ENCODE measurements around the gene ACHE. TPM values are rescaled to one million over a fixed set of nuclear protein-coding genes. Genes with fewer than 3 reads are reported as not detected.

Gene ACHE
- polyA plus RNA-seq, 1 of the 3 experiments (the other 2 are of a cell fraction), result 1.8 TPM

- peaks cover 65 to 82% of the 10 kb centered on the region in 2 experiments for H3K36me3 ChIP-seq (replicated peaks in 1 of 2; ENCODE audit: control insufficient read depth in 1 of 2, insufficient read depth in 2 of 2, low read length in 1 of 2)
- peaks cover 74% of the 10 kb centered on the region for H3K79me2 ChIP-seq (ENCODE audit: insufficient read depth)
Observed at GRCh38 chr7:100884736-100885439, 10.8 kb downstream of the ACHE start.

More at GRCh38 chr7:100884736-100885439, 10.8 kb downstream of the ACHE start:
- H4K20me1 ChIP-seq (ENCODE audit: insufficient read depth), result peaks cover 28% of the 10 kb centered on the region
- no peaks in the 10 kb centered on the region for H3K9me2 ChIP-seq
- H3K4me2 ChIP-seq, result no peak overlapping the region
- H3K27me3 ChIP-seq (ENCODE audit: insufficient read depth), result no peaks in the 10 kb centered on the region
- peaks cover 46% of the 10 kb centered on the region for H3F3A ChIP-seq (replicated peaks; ENCODE audit: insufficient read depth)
- H3K4me3 ChIP-seq (ENCODE audit: low read depth in 2 of 2, low read length in 1 of 2), result no peak overlapping the region
- peak; percentile 30 for DNase-seq
- no peak overlapping the region for H2AFZ ChIP-seq (ENCODE audit: low read depth)
- no peak overlapping the region for H3K27ac ChIP-seq (ENCODE audit: low read depth in 2 of 2, low read length in 1 of 2)
- H3K4me1 ChIP-seq (ENCODE audit: control insufficient read depth in 1 of 2, insufficient read depth in 2 of 2, low read depth in 1 of 2, low read length in 1 of 2), result peaks cover 4 to 27% of the 10 kb centered on the region in 2 experiments
- ChIA-PET CTCF (interaction anchor here (4.9 kb wide), 1 partner anchor 33 kb away, joined by 16 read pairs; the partner anchor contains the start of gene SLC12A9), POLR2A (interaction anchor here (5.8 kb wide), 1 partner anchor 9 kb away, joined by 126 read pairs; the partner anchor contains the start of gene SRRT)
- H3K9me3 ChIP-seq, result no peaks in the 10 kb centered on the region
- TF ChIP-seq CTCF (IDR thresholded peaks at IDR 0.05) (no peak), NRF1 (IDR thresholded peaks at IDR 0.05; ENCODE audit: low read depth, low read length) (no peak), RCOR1 (IDR thresholded peaks at IDR 0.05; ENCODE audit: low read length) (no peak), GATA2 (CRISPR knock-in tag; IDR thresholded peaks at IDR 0.05) (no peak), SMC3 (IDR thresholded peaks at IDR 0.05; ENCODE audit: low read depth, low read length) (no peak), TEAD4 (IDR thresholded peaks at IDR 0.05; ENCODE audit: borderline replicate concordance, insufficient read depth) (no peak), ELF1 (IDR thresholded peaks at IDR 0.05) (no peak), TAF1 (IDR thresholded peaks at IDR 0.05; ENCODE audit: borderline replicate concordance, low read depth, low read length) (no peak), USF1 (IDR thresholded peaks at IDR 0.05; ENCODE audit: borderline replicate concordance, low read depth) (no peak), MXI1 (IDR thresholded peaks at IDR 0.05; ENCODE audit: low read depth, low read length) (no peak), RAD21 (IDR thresholded peaks at IDR 0.05; ENCODE audit: low read length) (no peak), GABPA (IDR thresholded peaks at IDR 0.05; ENCODE audit: low read depth) (no peak), MEF2A (IDR thresholded peaks at IDR 0.05; ENCODE audit: borderline replicate concordance, low read depth) (no peak), FOXM1 (IDR thresholded peaks at IDR 0.05; ENCODE audit: low read depth) (no peak), EZH2phosphoT487 (IDR thresholded peaks at IDR 0.05; ENCODE audit: borderline replicate concordance, low read depth) (no peak), NFIC (IDR thresholded peaks at IDR 0.05; ENCODE audit: borderline replicate concordance) (no peak), PBX3 (IDR thresholded peaks at IDR 0.05) (no peak)
- no peak overlapping the region for H3K9ac ChIP-seq
- WGBS (ENCODE audit: low lambda C conversion rate), result 93% methylated on average over 29 of the region's 29 CpGs

All from SK-N-SH (cell line).